Stimulated activated CD8-positive, alpha-beta memory T cell treated with anti-CD3 and anti-CD28 coated beads, Interleukin-7, amount 100 ng/mL, for 4 hours (primary cell): ENCODE measurements around the gene PHIP.
"Not testable (repeated sequence)": the region's sequence is repeated elsewhere in the genome, so short reads cannot be mapped to it uniquely, and the experiment has no call there.

Source experiments
- DNase-seq, 2 donors: peaks; one replicate each; pipeline ENCODE4 v3.0.0-alpha.2; 2020; ENCODE audit warnings: low read depth in 2 of 2

PHIP gene

DNA sequence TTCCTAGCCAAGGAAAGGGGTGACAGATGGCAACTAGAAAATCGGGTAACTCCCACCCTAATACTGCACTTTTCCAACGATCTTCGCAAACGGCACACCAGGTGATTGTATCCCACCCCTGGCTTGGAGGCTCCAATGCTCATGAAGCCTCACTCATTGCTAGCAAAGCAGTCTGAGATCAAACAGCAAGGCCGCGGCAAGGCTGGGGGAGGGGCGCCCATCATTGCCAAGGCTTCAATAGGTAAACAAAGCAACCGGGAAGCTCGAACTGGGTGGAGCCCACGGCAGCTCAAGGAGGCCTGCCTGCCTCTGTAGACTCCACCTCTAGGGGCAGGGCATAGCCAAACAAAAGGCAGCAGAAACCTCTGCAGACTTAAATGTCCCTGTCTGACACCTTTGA lies 156.9 kb downstream of the PHIP start:
- not testable (repeated sequence) for DNase-seq

- DNase-seq, result no peak
Measured at GRCh38 chr6:78917788-78918187, 160.3 kb downstream of the PHIP start.

- DNase-seq, result no peak
Measured at GRCh38 chr6:78916411-78916810, 161.6 kb downstream of the PHIP start.

DNA sequence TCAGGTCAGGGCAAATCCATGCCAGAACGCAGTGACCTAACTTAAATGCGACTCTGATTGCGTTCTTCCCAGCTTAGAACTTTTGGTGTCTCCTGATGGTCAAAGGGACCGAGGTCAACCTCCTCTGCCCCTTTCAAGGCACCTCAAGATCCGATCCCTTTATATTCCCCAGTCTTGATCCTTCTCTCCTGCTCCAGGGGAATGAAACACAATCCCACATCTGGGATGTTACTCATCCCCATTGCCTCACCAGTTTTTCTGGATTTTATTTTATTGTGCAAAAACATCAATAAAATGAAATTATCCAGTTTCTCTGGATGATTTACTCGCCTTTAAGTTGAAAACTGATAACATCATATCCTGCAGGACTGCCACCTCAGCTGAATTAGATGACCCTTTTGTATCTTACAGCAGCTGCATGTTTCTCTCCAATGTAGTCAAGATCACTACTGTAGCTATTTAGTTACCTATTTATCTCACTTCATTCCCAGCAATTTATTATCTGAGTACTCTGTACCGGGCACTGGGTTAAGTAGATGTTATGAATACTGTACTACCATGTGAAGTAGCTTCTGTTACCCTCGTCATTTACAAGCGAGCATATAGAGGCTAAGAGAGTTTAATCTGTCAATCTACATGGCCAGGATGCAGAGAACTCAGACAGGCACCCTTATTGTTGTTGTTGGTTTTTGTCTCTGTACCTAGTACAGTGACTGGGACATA lies 166.7 kb downstream of the PHIP start:
- DNase-seq, result no peak

DNA sequence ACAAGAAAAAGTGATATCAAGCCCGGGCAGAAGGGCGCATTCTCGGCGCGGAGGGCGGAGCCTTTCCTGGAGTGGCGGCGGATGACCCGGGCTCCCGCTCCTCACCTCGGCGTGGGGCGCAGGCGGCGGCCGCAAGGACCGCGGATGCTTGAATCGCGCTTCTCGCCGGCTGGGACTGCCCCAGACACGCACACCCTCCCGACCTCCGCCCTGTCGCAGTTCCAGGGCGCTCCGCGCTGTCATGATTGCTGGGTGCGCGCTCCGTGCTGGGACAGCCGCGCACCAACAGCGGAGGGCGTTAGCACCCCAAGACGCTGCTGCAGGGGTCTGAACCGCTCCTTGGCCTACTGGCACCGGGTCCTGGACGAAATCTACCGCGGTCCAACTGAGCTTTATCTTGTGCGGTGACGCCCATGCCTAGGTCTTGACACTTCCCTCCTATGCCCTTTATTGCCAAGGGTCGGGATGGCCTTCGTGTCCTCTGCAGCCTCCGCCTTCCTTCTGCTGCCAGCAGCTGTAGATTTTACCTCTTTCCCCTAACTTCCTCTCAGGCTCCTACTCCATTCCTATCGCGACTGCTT lies 167.4 kb downstream of the PHIP start:
- no peak for DNase-seq

GRCh38 chr6:78910010-78910409 lies 168.0 kb downstream of the PHIP start:
- no peak for DNase-seq

- no peak for DNase-seq
Measured at GRCh38 chr6:78909391-78909790, 168.7 kb downstream of the PHIP start.

- DNase-seq, result no peak
Measured at GRCh38 chr6:78908621-78909020, 169.4 kb downstream of the PHIP start.

GRCh38 chr6:78896227-78896626 lies 181.8 kb downstream of the PHIP start:
- DNase-seq, result no peak

GRCh38 chr6:78889901-78890300 lies 188.2 kb downstream of the PHIP start:
- not testable (repeated sequence) for DNase-seq
